ENCODE measurements around the gene TMEM248.
"Not testable (repeated sequence)": the region's sequence is repeated elsewhere in the genome, so short reads cannot be mapped to it uniquely, and the experiment has no call there.

TMEM248 gene

DNA sequence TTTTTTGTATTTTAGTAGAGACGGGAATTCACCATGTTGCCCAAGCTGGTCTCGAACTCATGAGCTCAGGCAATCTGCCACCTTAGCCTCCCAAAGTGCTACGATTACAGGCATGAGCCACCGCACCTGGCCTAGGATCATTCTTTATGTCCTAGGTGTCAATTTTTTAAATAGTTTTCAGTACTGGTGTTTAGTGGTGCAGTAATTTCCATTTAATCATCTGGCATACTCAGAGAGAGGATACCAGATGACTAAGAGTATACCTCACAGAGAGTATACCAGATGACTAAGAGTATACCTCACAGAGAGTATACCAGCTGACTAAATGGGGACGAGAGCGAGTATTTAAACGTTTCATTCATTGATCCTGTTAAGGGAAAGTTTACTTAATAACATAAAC lies 37.3 kb upstream of the TMEM248 start:
- H3K9ac ChIP-seq = no peak overlapping the region
- TF ChIP-seq, protein P1, sequence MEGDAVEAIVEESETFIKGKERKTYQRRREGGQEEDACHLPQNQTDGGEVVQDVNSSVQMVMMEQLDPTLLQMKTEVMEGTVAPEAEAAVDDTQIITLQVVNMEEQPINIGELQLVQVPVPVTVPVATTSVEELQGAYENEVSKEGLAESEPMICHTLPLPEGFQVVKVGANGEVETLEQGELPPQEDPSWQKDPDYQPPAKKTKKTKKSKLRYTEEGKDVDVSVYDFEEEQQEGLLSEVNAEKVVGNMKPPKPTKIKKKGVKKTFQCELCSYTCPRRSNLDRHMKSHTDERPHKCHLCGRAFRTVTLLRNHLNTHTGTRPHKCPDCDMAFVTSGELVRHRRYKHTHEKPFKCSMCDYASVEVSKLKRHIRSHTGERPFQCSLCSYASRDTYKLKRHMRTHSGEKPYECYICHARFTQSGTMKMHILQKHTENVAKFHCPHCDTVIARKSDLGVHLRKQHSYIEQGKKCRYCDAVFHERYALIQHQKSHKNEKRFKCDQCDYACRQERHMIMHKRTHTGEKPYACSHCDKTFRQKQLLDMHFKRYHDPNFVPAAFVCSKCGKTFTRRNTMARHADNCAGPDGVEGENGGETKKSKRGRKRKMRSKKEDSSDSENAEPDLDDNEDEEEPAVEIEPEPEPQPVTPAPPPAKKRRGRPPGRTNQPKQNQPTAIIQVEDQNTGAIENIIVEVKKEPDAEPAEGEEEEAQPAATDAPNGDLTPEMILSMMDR (conservative IDR thresholded peaks at IDR 0.05; ENCODE audit: low read depth, low read length) = no peak
- no peaks in the 10 kb centered on the region for H3K79me2 ChIP-seq (ENCODE audit: insufficient read depth, low read depth)
- H2AFZ ChIP-seq (ENCODE audit: low read depth) = no peak overlapping the region
- no peaks in the 10 kb centered on the region for H4K20me1 ChIP-seq (ENCODE audit: insufficient read depth)
- H3K36me3 ChIP-seq (ENCODE audit: insufficient read depth) = no peaks in the 10 kb centered on the region
- no peaks in the 10 kb centered on the region for H3K4me1 ChIP-seq (ENCODE audit: low read depth, poor library complexity, severe bottlenecking)
- H3K4me3 ChIP-seq (IDR thresholded peaks at IDR 0.05; ENCODE audit: insufficient read depth, low read depth, low read length) = no peak overlapping the region
- H3K4me2 ChIP-seq = no peak overlapping the region
- no peaks in the 10 kb centered on the region for H3K27me3 ChIP-seq (ENCODE audit: insufficient read depth, low read depth)
- H3K27ac ChIP-seq = no peak overlapping the region

DNA sequence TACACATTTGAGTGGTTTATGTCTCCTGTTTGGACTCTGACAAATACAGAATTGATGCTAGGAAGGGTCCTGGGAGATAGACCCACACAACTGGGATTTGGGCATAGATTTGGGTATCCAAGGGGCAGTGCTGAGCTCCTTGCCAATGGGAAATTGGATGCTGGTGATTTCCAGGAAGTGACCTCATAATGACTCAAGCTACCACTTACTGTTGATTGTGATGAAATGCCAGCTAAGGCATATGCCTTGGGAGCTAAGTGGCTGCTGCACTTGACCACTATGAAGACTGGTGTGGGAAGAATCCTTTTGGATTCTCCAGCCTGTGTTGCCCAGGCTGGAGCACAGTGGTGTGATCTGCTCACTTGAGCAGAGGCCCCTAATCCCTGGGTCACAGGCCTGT lies 36.5 kb upstream of the TMEM248 start:
- H4K20me1 ChIP-seq (ENCODE audit: insufficient read depth); H3K4me1 ChIP-seq (ENCODE audit: low read depth, poor library complexity, severe bottlenecking); H3K4me3 ChIP-seq (IDR thresholded peaks at IDR 0.05; ENCODE audit: insufficient read depth, low read depth, low read length); H3K4me2 ChIP-seq; H3K27ac ChIP-seq; H3K9ac ChIP-seq; H2AFZ ChIP-seq (ENCODE audit: low read depth); H3K27me3 ChIP-seq (ENCODE audit: insufficient read depth, low read depth); H3K36me3 ChIP-seq (ENCODE audit: insufficient read depth); H3K79me2 ChIP-seq (ENCODE audit: insufficient read depth, low read depth): not testable (repeated sequence)

DNA sequence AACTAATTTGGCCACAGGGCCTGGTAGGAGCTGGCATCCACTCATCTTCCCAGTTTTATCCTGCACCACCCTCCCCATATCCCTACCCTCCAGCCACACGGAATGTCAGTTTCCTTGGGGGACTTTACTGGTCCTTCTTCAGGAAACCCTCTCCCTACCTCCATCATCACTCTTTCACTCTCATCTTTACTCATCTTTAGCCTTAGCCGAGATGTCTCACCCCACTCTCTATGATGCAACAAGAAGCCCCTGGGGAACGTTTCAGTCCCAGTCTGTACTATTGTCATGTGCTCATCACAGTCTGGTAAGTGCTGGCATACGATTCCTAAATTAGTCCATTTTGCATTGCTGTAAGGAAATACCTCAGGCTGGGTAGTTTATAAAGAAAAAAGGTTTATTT lies 34.9 kb upstream of the TMEM248 start:
- Histone ChIP-seq H3K36me3 (ENCODE audit: insufficient read depth) (no peaks in the 10 kb centered on the region), H4K20me1 (ENCODE audit: insufficient read depth) (no peaks in the 10 kb centered on the region), H3K79me2 (ENCODE audit: insufficient read depth, low read depth) (no peaks in the 10 kb centered on the region), H3K4me3 (IDR thresholded peaks at IDR 0.05; ENCODE audit: insufficient read depth, low read depth, low read length) (no peak overlapping the region), H3K4me2 (no peak overlapping the region), H3K4me1 (ENCODE audit: low read depth, poor library complexity, severe bottlenecking) (no peaks in the 10 kb centered on the region), H3K27me3 (ENCODE audit: insufficient read depth, low read depth) (no peaks in the 10 kb centered on the region), H3K9ac (no peak overlapping the region), H3K27ac (no peak overlapping the region), H2AFZ (ENCODE audit: low read depth) (no peak overlapping the region)
- TF ChIP-seq, protein P1 (conservative IDR thresholded peaks at IDR 0.05; ENCODE audit: low read depth, low read length) = no peak

DNA sequence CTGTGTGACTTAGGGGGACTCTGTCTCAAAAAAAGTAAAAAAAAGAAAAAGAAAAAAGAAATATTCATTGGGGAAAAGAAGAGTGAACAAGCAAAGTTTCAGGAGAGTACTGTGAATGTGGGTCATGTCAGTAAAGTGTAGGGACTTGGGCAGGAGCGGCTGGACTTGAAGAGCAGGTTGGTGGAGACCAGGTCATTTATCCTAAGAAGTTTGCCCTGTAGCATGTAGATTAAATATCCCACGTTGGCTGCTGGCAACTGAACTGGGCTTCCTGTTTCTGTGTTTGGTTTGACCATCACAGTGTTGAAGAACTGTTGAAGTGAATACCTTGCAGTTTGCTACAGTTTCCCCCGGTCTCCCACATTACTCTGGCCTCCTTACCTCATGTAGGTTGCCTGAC lies 32.8 kb upstream of the TMEM248 start:
- H3K9ac ChIP-seq; H3K27me3 ChIP-seq (ENCODE audit: insufficient read depth, low read depth); H3K4me2 ChIP-seq; H2AFZ ChIP-seq (ENCODE audit: low read depth); H3K4me1 ChIP-seq (ENCODE audit: low read depth, poor library complexity, severe bottlenecking); H3K79me2 ChIP-seq (ENCODE audit: insufficient read depth, low read depth); H4K20me1 ChIP-seq (ENCODE audit: insufficient read depth); H3K36me3 ChIP-seq (ENCODE audit: insufficient read depth); H3K27ac ChIP-seq; H3K4me3 ChIP-seq (IDR thresholded peaks at IDR 0.05; ENCODE audit: insufficient read depth, low read depth, low read length): not testable (repeated sequence)

DNA sequence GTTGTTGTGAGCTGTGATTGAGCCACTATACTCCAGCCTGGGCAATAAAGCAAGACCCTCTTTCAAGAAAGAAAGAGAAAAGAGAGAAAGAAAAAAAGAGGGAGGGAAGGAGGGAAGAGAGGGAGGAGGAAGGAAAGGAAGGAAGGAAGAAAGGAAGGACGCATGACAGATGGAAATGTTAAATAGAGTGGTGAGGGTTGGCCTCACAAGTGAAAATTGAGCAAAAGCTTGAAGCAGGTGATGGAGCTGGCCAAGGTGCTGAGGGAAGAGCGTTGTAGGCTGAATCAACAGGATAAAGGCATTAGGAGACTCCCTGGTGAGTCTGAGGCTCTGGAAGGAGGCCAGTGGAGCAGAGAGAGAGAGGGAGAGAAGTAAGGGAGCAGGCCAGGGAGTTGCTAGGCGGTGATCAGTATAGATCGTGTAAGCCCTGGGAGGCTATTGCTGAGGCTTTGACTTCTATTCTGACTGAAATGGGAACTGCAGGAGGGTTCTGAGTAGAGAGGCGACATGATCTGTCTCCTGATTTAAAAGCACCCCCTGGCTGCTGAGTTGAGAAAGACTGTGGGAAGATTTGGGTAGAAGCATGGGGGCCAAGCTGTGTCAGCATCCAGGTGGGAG lies 26.5 kb upstream of the TMEM248 start:
- Histone ChIP-seq H3K4me2 (no peak overlapping the region), H3K9ac (no peak overlapping the region), H3K79me2 (ENCODE audit: insufficient read depth, low read depth) (no peaks in the 10 kb centered on the region), H3K4me1 (ENCODE audit: low read depth, poor library complexity, severe bottlenecking) (no peaks in the 10 kb centered on the region), H3K4me3 (IDR thresholded peaks at IDR 0.05; ENCODE audit: insufficient read depth, low read depth, low read length) (no peak overlapping the region), H3K27ac (no peak overlapping the region), H4K20me1 (ENCODE audit: insufficient read depth) (no peaks in the 10 kb centered on the region), H3K27me3 (ENCODE audit: insufficient read depth, low read depth) (no peaks in the 10 kb centered on the region), H3K36me3 (ENCODE audit: insufficient read depth) (no peaks in the 10 kb centered on the region), H2AFZ (ENCODE audit: low read depth) (no peak overlapping the region)
- TF ChIP-seq, protein P1 (conservative IDR thresholded peaks at IDR 0.05; ENCODE audit: low read depth, low read length) = no peak
